HepG2 (cell line): ENCODE data around the gene E2F1. TPM values are rescaled to one million over a fixed set of nuclear protein-coding genes. Genes with fewer than 3 reads are reported as not detected.
A peak's percentile ranks its signal among the peaks of the same experiment; 100 is the strongest.

Experiments
- CHD2 ChIP-seq: IDR thresholded peaks from 2 replicates; pipeline ENCODE4 v1.6.1; 2011; ENCODE audit warnings: low read depth, low read length, improper control_type of control experiment
- DR1 ChIP-seq: sonication (generic); formaldehyde crosslinking; IDR thresholded peaks from 2 replicates; pipeline ENCODE4 v1.8.0; 2021; ENCODE audit warnings: mild to moderate bottlenecking, missing genetic modification reagents, inconsistent platforms
- ELK4 ChIP-seq: sonication (generic); formaldehyde crosslinking; IDR thresholded peaks from 2 replicates; pipeline ENCODE4 v1.9.0; 2021; ENCODE audit warnings: missing genetic modification reagents, borderline replicate concordance
- GATA4 ChIP-seq: sonication (generic); IDR thresholded peaks from 2 replicates; pipeline ENCODE4 v1.6.1; 2016; ENCODE audit warnings: antibody characterized with exemption, low read depth, borderline replicate concordance
- HES4 ChIP-seq: sonication (generic); formaldehyde crosslinking; IDR thresholded peaks from 2 replicates; pipeline ENCODE4 v1.9.0; 2021; ENCODE audit warnings: mild to moderate bottlenecking, missing genetic modification reagents, borderline replicate concordance
- HOXA9 ChIP-seq: sonication (generic); formaldehyde crosslinking; IDR thresholded peaks from 2 replicates; pipeline ENCODE4 v1.8.1; 2022; ENCODE audit warnings: missing genetic modification reagents, mild to moderate bottlenecking, moderate library complexity, borderline replicate concordance
- KAT8 ChIP-seq: IDR thresholded peaks from 2 replicates; pipeline ENCODE4 v1.6.1; 2016; ENCODE audit warnings: missing genetic modification reagents, missing compliant biosample characterization
- KMT2B ChIP-seq: IDR thresholded peaks from 2 replicates; pipeline ENCODE4 v1.6.1; 2016; ENCODE audit warnings: missing genetic modification reagents, missing compliant biosample characterization
- MTERF4 ChIP-seq: sonication (generic); formaldehyde crosslinking; IDR thresholded peaks from 2 replicates; pipeline ENCODE4 v1.8.0; 2023; ENCODE audit warnings: mild to moderate bottlenecking, missing genetic modification reagents
- RBM39 ChIP-seq: fragments of 200-400 bp; formaldehyde crosslinking; IDR thresholded peaks from one replicate; pipeline ENCODE4 v1.6.1; 2018; ENCODE audit warnings: antibody characterized with exemption, mild to moderate bottlenecking, low read depth, low read length; ENCODE audit not compliant: poor library complexity, severe bottlenecking
- RERE ChIP-seq: IDR thresholded peaks from 2 replicates; pipeline ENCODE4 v1.6.1; 2016; ENCODE audit warnings: low read depth, missing genetic modification reagents, missing compliant biosample characterization
- SALL1 ChIP-seq: sonication (generic); formaldehyde crosslinking; IDR thresholded peaks from 2 replicates; pipeline ENCODE4 v1.8.0; 2022; ENCODE audit warnings: mild to moderate bottlenecking, missing genetic modification reagents
- ZBTB14 ChIP-seq: sonication (generic); formaldehyde crosslinking; IDR thresholded peaks from 2 replicates; pipeline ENCODE4 v1.4.0; 2020; ENCODE audit warnings: missing genetic modification reagents
- ZBTB7A ChIP-seq: sonication (generic); formaldehyde crosslinking; IDR thresholded peaks from 2 replicates; pipeline ENCODE4 v1.8.0; 2022; ENCODE audit warnings: mild to moderate bottlenecking, missing genetic modification reagents
- ZNF441 ChIP-seq: sonication (generic); formaldehyde crosslinking; IDR thresholded peaks from 2 replicates; pipeline ENCODE4 v1.7.0; 2021; ENCODE audit warnings: missing genetic modification reagents, borderline replicate concordance
- ZNF484 ChIP-seq: sonication (generic); formaldehyde crosslinking; IDR thresholded peaks from 2 replicates; pipeline ENCODE4 v1.5.1; 2020; ENCODE audit warnings: mild to moderate bottlenecking, low read depth, missing genetic modification reagents, borderline replicate concordance
- ZNF569 ChIP-seq: sonication (generic); formaldehyde crosslinking; IDR thresholded peaks from 2 replicates; pipeline ENCODE4 v1.5.0; 2020; ENCODE audit warnings: mild to moderate bottlenecking, missing genetic modification reagents, moderate library complexity, borderline replicate concordance
- ZNF781 ChIP-seq: sonication (generic); formaldehyde crosslinking; IDR thresholded peaks from 2 replicates; pipeline ENCODE4 v1.5.1; 2020; ENCODE audit warnings: borderline replicate concordance, mild to moderate bottlenecking, missing genetic modification reagents; ENCODE audit errors: not compliant biosample characterization
- ZZZ3 ChIP-seq: sonication (generic); formaldehyde crosslinking; IDR thresholded peaks from 2 replicates; pipeline ENCODE4 v1.4.0; 2020; ENCODE audit warnings: missing genetic modification reagents, mild to moderate bottlenecking, borderline replicate concordance
- polyA plus RNA-seq, 8 experiments: library from polyadenylated mRNA; depleted of rRNA in 3 of 8; stranded (reverse) in 7 of 8; unstranded in 1 of 8; fragments of >200 nt; fragmentation: Illumina TruSeq in 4 of 8; extraction: Trizol in 4 of 8; gene quantifications; 2 replicates each; pipeline versions ENCODE4 v1.2.1 to v1.2.3, GENCODE V29; 2011 to 2016; ENCODE audit warnings: low read depth in 4 of 8, missing spikeins in 1 of 8, mixed read lengths in 1 of 8; ENCODE audit not compliant: insufficient read depth in 1 of 8
- total RNA-seq, 5 experiments: library from RNA; depleted of rRNA; stranded (reverse); fragments of >200 nt; fragmentation: Illumina TruSeq; extraction: Trizol; gene quantifications; 2 replicates each; pipeline ENCODE4 v1.2.3, GENCODE V29; 2016; ENCODE audit warnings: low read depth in 1 of 5

Gene E2F1
- total and polyA plus RNA-seq, 2 of the 13 experiments (the other 11 are each of a cell fraction or from before 2014, with no cell fraction given): 25.5 to 39.4 TPM

- TF ChIP-seq ZBTB14 (CRISPR knock-in tag) (no peak; the same call in none of the 2 replicates), KMT2B (CRISPR knock-in tag) (peak; percentile 40; the same call in 1 of the 2 replicates), HOXA9 (no peak), MTERF4 (CRISPR knock-in tag) (peak; percentile 56; the same call in 1 of the 2 replicates), ELK4 (no peak), GATA4 (no peak), CHD2 (no peak), DR1 (CRISPR knock-in tag) (no peak), ZZZ3 (peak; percentile 17; the same call in 1 of the 2 replicates), ZNF569 (CRISPR knock-in tag) (no peak), HES4 (CRISPR knock-in tag) (no peak; the same call in 1 of the 2 replicates), RBM39 (peak; percentile 56), SALL1 (peak; percentile 23; the same call in 1 of the 2 replicates), KAT8 (CRISPR knock-in tag) (peak; percentile 34; the same call in 1 of the 2 replicates), ZBTB7A (CRISPR knock-in tag) (peak; percentile 69), RERE (no peak), ZNF484 (CRISPR knock-in tag) (peak; percentile 35; the same call in 1 of the 2 replicates), ZNF441 (peak; percentile 63; the same call in 1 of the 2 replicates), ZNF781 (CRISPR knock-in tag) (peak; percentile 71)
Observed at GRCh38 chr20:33685328-33686099, 671 bp downstream of the E2F1 start (continued).
